ENCODE results near the gene KY. TPM values are rescaled to one million over a fixed set of nuclear protein-coding genes. Genes with fewer than 3 reads are reported as not detected.

The KY gene
- total RNA-seq, 3 donors from 2014 or later: 0.14 to 3.7 (median 0.14) TPM

DNA sequence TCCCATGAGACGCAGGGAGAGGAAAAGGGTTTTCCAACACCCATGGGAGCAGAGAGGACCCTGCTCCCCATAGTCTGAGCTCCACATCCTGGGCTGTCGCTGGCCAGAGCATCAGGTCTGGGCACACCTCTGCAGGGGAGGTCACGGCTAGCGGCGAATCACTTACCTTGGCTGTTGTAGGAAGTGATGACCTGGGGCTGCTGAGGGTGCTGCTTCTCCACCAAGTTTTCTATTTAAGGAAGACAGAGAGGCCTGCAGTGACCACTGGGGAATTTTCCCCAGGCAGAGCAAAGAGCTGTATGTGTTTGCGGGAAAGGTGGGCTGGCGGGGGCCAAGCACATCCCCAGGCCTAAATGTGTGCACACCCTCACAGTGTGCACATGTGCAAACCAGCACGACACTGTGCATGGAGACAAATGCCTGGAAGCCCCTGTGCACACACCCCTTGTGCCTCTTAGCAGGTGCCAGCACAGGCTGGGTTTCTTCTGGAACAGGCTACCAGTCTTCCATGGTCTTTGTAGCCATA, 7.6 kb downstream of the KY start:
- no peaks in the 10 kb centered on the region for H3K36me3 ChIP-seq (ENCODE audit: low read depth)
- intact Hi-C loops (cut with DNase I, micrococcal nuclease): no loop called here
- H3K4me1 ChIP-seq (ENCODE audit: low read depth): no peaks in the 10 kb centered on the region
- TF ChIP-seq, protein P1, sequence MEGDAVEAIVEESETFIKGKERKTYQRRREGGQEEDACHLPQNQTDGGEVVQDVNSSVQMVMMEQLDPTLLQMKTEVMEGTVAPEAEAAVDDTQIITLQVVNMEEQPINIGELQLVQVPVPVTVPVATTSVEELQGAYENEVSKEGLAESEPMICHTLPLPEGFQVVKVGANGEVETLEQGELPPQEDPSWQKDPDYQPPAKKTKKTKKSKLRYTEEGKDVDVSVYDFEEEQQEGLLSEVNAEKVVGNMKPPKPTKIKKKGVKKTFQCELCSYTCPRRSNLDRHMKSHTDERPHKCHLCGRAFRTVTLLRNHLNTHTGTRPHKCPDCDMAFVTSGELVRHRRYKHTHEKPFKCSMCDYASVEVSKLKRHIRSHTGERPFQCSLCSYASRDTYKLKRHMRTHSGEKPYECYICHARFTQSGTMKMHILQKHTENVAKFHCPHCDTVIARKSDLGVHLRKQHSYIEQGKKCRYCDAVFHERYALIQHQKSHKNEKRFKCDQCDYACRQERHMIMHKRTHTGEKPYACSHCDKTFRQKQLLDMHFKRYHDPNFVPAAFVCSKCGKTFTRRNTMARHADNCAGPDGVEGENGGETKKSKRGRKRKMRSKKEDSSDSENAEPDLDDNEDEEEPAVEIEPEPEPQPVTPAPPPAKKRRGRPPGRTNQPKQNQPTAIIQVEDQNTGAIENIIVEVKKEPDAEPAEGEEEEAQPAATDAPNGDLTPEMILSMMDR (IDR thresholded peaks at IDR 0.05): no peak
- ATAC-seq (no peak), DNase-seq (no peak)
- no peak overlapping the region for H3K4me3 ChIP-seq
- H3K9me3 ChIP-seq: no peaks in the 10 kb centered on the region

DNA sequence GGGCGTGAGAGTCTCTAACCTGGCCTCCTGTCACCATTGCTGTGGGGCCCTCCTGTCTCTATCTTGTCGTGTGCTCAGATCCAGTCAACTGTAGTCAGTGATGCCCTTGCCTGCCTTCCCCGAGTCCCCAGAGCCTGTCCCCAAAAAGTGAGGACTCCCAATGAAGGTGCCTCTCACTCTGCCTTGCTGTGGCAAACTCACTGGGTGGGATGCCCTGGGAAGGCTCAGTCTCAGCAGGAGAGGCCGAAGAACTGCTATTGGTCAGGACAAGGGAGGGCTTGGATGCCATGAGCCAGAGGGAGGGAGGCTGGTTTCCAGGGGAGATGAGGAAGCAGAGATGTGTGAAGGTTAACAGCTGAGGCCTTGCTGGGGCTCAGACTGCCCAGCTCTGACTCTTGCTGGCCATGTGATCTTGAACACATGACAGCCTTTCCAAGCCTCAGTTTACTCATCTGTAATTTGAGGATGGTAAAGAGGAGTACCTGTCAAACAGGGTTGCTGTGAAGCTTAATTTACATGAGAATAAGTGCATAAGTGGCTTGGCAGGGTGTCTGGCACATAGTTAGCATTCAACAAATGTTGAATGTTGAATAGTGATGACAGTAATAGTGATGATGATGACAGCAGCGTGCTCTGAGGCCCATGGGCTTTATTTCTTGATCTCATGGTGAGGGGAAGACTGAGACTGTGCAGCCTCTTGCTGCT, 8.2 kb downstream of the KY start:
- no peaks in the 10 kb centered on the region for H3K9me3 ChIP-seq
- intact Hi-C loops (cut with DNase I, micrococcal nuclease): no loop called here
- no peak overlapping the region for H3K4me3 ChIP-seq
- TF ChIP-seq, protein P1 (IDR thresholded peaks at IDR 0.05): no peak
- H3K4me1 ChIP-seq (ENCODE audit: low read depth): no peaks in the 10 kb centered on the region
- no peak for ATAC-seq
- DNase-seq: no peak
- H3K36me3 ChIP-seq (ENCODE audit: low read depth): no peaks in the 10 kb centered on the region

- DNase-seq (no peak), ATAC-seq (no peak)
- TF ChIP-seq, protein P1 (IDR thresholded peaks at IDR 0.05): no peak
- intact Hi-C loops (cut with DNase I, micrococcal nuclease): no loop called here
- no peaks in the 10 kb centered on the region for H3K36me3 ChIP-seq (ENCODE audit: low read depth)
- no peaks in the 10 kb centered on the region for H3K4me1 ChIP-seq (ENCODE audit: low read depth)
- H3K4me3 ChIP-seq: no peak overlapping the region
- H3K9me3 ChIP-seq: no peaks in the 10 kb centered on the region
These were observed 9.0 kb downstream of the KY start for GRCh38 chr3:134641671-134642300.

DNA sequence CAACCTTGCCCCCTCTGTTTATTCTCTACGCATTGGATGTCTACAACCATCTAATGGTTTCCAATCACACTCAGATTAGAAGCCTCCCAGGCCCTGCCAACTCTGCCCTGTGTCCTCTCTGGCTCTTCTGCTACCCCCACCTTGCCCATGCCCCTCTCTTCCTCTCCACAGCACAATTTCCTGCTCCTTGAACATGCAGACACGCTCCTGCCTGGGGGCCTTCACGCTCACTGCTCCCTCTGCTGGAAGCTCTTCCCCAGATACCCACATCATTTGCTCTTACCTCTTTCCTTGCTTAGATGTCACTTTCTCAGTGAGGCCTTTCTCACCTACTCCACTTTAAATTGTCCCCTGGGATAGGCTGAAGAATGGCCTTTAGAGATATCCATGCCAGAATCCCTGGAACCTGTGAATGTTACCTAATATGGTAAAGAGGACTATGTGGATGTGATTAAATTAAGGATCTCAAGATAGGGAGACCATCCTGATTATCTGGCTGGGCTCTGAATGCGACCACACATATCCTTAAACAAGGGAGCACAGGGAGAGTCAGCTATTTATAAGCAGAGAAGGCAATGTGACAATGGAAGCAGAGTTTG, 9.9 kb downstream of the KY start:
- intact Hi-C loops (cut with DNase I, micrococcal nuclease): no loop called here
- peak in 1 of 3 donors; percentile 58 for DNase-seq
- Histone ChIP-seq H3K36me3 (ENCODE audit: low read depth) (no peaks in the 10 kb centered on the region), H3K4me3 (no peak overlapping the region), H3K4me1 (ENCODE audit: low read depth) (no peaks in the 10 kb centered on the region), H3K9me3 (no peaks in the 10 kb centered on the region)
- ATAC-seq: peak; percentile 52
- TF ChIP-seq, protein P1 (IDR thresholded peaks at IDR 0.05): no peak

DNA sequence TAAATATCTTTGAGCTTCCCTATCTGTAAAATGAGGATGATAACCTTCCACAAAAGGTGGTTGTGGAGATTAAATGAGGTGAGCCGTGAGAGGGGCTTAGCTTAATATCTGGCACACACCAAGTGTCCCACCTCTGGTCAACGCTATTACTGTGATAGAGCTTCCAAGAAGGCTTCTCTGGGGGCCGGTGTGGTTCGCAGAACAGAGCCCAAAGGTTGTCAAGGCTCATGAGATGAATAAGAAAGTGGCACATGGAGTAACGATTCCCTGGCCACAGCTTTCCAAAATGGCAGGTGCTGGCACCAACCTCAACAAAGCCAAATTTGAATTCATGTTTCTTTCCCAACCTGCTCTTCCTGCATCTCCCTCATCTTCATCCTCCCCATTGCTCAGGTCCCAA, 10.4 kb downstream of the KY start:
- Histone ChIP-seq H3K4me1 (ENCODE audit: low read depth) (no peaks in the 10 kb centered on the region), H3K36me3 (ENCODE audit: low read depth) (no peaks in the 10 kb centered on the region), H3K4me3 (no peak overlapping the region), H3K9me3 (no peaks in the 10 kb centered on the region)
- intact Hi-C loops (cut with DNase I, micrococcal nuclease): no loop called here
- no peak for ATAC-seq
- TF ChIP-seq, protein P1 (IDR thresholded peaks at IDR 0.05): no peak
- no peak for DNase-seq
